NCI-H1092 (cell line): Measurements from ENCODE around the gene NUP88.
"Not testable (repeated sequence)": the region's sequence is repeated elsewhere in the genome, so short reads cannot be mapped to it uniquely, and the experiment has no call there.

Experiments
- DNase-seq: peaks from one replicate; lab custom pipeline; 2025; lab: John Stamatoyannopoulos, UW

NUP88 gene

DNA sequence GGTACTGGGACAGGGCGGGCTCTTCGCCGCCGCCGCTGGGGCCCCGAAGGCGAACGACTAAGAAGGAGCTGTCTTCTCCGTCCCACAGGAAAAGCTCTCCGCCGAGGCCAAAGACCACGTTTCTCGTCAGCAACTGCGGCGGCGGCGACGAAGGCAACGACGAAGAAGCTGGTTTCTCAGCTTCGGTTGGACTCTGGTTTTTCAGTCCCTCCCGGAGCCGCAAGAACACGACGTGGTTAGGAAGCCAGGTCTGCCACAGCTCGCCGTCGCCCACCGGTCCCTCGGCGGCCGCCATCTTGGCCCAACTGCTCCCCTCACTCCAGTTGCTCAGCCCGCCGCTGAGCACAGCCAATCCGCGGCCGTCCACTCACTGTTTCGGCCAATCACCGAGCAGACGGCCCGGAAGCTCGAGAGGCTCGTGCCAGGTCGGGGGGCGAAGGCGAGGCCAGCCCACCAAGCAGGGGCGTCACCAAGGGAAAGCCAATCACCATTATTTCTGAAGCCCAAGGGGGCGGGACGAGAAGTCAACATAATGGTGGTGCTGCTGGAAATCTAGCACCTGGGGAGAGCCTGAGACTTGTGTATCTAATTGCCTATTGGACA lies at the start of gene NUP88:
NUP88 (minus strand) TSS at position 307 of the 603 bp plus-strand sequence; CDS start at position 295, 12 bp downstream.
- DNase-seq: peak; percentile 94

DNA sequence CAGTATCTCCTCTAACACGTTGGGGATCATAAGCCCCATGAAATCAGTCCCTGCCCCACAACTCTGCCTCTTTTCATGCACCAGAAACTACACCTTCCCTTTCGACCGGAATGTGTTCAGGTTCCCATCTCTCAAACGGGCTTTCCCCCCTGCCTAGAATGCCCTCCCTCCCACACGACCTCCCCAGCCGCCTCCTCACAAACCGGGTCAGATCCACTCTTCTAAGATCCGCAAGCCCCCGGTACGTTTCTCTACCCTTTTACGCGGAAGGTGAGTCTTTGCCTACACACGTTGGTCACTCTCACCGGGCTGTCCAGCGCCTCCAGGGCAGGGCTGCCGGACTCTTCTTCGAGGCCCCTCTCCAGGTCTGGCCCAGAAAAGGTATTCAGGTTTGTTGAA lies 48.6 kb upstream of the NUP88 start:
- DNase-seq: no peak

DNA sequence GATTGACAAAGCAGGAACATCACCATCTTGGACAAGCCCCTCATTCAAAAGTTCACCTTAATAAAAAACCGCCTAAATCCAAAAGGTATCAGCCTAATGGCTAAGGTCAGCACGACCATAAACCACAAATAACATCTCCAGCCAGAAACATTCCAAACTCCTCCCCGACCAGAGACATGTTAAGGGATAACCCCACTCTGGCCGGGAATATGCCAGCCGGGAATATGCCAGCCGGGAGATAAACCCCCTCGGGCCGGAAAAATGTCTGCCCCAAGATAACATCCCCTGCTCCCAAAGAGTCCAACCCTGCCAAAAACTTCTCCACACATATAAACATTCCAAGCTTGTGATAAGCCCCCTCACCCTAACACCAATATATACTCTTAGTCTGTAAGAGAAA lies 48.0 kb upstream of the NUP88 start:
- DNase-seq: no peak

DNA sequence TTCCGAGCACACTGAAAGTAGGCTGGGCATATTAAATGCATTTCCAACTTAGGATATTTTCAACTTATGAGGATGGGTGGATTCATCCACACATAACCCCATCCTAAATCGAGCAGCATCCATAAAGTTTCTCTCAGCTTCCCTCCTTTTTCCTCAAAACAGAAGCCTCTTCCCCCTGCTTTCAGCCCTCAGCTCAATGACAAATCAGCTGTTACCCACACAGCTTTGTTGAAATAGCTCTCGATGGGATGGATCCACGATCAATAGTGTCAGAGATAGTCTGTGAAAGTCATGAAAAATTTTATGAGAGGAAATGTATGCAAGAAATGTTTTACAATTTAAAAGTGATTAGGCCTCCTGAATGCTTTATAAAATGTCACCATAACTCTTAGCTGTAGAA lies 46.8 kb upstream of the NUP88 start:
- DNase-seq: no peak

DNA sequence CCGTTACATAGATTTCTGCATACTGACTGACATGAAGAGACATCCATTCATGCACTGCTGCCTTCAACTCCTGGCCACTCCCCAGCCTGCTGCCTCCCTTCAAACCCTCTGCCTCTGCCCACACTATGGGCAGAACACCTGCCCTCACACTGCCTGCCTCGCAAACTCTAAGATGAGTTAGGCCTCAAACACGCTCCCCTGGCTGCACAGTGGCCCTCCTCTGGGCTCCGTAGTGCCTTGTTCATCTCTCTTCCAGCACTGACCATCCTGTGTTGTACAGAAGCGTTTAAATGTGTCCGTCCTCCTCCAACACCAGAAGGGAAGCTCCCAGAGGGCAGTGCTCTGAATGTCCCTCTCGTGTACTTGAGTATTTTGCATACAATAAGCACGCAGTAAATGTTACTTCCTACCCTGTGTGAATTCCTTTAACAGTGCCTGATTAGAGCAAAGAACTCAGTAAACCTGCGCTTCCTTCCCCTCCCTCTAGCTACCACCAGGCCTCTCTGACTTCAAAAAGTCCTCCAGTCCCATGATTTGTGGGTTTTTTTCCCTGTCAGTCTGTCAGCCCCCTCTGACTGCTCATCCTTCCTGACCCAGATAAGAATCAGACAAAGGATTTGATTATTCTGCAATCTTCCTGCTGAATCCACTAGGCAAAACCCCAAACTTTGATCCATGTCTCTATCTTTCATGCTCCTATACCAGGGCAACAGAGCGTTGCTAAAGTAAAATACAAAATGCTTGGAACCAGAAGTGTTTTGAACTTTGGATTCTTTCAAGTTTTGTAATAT lies 45.5 kb upstream of the NUP88 start:
- no peak for DNase-seq

DNA sequence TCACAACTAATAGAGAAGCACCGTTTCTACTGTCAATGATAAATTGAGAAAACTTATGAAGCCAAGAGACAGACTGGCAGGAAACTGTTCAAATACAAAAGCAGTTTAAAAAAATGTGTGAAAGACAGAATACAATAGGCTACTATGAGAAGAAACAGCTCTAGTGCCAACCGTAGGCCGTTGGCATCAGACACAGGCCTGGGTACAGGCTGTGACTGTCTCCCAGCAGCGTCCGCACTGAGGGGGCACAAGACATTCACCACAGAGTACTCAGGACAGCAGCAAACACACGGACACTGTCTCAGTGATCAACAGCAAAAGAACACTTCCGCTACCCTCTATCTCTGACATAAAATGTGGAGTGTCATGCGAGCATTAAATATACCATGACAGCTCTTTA lies 27.3 kb upstream of the NUP88 start:
- no peak for DNase-seq

DNA sequence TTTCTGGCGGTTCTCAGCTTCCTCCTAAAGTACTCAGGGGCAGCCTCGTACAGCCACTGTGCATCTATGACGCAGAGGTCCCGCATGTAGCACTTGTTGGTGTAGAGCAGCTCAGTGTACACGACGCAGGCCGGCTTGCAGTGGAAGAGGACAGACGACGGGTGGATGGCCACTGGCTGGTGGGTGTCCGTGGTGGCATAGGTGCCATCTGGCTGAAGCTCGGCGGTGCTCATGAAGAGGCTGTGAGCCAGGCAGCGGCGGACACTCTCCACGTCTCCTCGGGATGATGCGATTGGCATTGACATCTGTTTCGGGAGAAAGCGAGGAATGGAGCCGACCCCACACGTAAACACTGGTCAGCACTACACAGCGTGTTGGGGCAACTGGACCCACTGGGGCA lies 24.7 kb upstream of the NUP88 start:
- DNase-seq: no peak

DNA sequence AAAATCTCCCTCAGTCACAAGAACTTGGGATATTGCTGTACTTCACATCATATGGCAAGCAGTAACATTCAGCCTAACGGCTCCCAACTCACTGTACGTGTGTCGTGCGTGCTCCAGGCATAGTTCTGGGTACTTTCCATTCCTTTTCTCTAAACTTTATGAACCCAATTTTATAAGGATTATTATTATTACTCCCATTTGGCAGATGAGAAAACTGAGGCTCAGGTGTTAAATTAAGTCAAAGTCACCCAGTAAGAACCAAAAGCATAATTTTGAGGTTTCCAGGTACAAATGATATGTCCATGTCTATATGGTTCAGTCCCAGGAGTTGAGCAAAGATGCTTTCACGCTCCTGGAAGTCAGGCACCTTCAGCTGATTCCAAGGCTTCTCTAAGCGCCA lies 24.3 kb upstream of the NUP88 start:
- DNase-seq: no peak

DNA sequence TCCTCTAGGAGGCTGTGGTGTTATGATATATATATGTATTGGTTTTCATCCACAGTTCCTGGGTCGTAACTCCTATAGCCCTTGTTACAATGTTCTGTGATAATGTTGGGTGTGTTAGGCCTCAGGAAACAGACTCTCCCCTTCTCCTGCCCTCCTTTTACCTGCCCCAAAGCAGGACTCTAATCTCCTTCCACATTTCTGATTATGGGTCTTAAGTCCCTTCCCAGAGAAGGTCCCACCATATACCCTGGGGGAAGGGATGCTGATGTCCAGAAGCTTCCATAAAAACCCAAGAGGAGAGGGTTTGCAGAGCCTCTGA lies 19.9 kb upstream of the NUP88 start:
- DNase-seq: no peak

DNA sequence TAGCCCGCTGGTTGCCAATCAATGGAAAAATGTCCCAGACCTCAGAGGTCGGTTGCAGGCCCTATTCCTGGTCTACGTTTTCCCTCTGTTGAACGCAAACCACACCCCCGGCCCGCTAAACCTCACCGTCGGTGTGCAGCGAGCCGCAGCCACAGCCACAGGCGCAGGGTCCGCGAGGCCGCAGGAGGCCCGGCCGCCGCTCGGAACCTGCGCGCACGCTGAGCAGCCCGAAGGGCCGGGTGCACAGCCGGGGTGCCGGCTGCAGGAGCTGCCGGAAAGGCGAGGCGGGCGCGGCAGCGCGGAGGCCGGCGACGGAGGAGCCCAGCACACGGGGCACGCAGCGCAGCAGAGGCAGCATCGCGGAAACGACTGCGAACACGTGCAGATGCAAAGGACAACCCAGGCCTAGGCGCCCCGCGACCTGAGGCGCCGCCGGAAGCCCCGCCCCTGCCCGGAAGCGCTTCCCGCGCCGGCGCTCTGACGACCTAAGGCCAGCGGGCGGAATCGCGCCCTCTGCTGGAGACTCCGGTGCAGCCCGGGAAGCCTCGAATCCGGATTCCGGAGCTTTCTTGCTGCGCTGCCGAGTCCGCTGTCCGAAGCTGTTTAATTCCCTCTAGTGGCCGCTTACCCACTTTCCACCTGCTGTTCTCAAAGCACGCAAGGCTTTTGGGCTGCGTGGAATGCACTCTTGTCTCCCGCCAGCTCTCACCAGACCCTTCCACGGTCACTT lies 19.4 kb upstream of the NUP88 start, which contains the start of gene C1QBP:
C1QBP (minus strand) TSS at position 440 of the 730 bp plus-strand sequence; CDS start at position 358, 82 bp downstream.
- peak; percentile 82 for DNase-seq

DNA sequence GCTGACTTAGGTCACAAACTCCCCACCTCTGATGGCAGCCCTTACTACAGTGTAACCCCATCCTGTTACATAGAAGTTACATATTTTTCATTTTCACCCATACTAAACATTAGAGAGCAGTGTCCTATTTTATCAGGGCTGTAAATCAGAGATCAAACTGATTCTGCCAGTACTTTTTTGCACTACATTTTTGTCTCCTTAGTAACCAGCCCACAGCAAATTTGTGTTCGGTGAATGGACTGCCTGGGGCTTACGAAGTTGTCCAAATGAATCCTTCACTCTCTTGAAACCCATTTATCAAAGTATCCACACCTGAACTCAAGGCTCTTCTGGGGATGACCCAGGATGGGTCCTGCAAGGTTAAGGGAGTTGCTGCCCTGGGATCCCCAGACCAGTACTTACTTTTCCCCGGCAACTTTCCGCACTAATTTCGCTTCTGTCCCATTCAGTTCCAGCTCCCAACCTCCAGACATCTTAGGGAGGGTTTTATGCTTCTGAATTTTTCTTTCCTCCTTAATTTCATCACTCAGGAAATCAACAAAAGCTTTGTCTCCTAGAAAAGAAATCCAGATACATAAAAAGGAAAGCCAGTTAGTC lies 18.4 kb upstream of the NUP88 start:
- DNase-seq: no peak

DNA sequence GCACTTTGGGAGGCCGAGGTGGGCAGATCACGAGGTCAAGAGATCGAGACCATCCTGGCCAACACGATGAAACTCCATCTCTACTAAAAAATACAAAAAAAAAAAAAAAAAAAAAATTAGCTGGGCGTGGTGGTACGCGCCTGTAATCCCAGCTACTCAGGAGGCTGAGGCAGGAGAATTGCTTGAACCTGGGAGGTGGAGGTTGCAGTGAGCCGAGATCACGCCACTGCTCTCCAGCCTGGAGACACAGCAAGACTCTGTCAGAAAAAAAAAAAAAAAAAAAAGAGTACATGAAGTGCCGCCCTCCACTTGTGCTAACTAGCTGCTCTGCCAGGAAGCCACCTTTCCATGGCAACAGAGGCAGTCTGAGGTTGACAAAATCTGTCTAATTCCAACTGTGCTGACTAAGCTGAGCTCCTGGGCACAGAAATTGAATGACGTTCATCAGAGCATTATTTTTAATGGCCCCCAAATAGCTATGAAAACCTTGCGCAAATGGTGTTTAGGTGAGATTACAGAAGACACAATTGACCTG lies 16.4 kb upstream of the NUP88 start:
- DNase-seq: not testable (repeated sequence)

DNA sequence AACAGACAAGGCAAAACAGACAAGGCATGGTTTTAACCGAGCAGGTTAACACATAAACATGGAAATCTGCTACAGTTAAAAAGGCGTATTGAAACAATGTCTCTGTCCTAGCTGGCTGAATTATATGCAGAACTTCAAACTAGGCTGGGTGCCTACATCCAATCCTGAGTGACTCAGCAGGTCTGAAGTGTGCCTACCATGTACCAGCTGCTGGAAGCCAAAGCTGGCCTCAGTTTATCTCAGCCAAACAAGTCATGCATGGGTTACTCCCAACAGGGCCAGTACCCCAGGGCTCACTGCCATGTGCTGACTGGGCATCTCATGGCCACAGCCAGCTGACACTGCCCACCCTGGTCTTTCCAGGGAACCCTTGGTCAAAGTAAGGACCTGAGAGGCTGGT lies 15.5 kb upstream of the NUP88 start:
- DNase-seq: no peak

DNA sequence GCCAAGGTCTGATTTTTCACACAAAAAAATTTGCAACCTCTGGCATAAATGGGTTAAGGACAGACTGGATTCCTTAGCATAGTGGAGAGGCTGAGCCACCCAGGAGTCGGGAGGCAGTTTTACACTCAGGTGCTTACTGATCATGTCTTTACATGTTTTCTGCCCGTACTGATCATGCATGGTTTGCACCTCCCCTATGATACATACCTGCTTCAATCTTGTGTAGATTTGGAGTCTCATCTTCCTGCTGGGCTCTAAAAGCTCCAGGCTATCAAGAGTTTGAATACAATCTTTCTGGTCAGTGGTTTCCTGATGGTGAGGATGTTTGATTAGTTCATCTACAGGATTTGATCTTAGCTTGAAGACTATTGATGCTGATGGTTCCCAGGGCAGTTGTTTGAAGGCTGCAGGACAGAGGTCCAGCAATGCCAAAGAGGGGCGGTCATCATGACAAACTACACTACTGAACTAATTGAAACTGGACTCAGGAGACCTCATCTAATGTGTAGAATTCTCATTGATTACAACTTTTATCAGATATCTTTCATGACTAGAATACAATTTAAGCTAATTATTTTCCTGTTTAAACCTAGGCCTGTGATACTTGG lies 12.6 kb upstream of the NUP88 start:
- DNase-seq: no peak

DNA sequence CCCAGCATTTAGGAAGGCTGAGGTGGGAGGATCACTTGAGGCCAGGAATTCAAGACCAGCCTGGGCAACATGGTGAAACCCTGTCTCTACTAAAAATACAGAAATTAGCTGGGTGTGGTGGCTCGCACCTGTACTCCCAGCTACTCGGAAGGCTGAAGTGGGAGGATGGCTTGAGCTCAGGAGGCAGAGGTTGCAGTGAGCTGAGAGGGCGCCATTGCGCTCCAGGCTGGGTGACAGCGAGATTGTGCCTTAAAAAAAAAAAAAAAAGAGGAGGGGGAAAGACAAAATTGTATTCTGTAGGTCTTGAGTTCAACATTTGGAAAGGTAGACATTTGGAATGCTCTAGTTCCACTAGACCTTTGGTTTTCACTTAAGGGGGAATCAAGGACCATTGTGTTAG lies 11.8 kb upstream of the NUP88 start:
- DNase-seq: not testable (repeated sequence)

DNA sequence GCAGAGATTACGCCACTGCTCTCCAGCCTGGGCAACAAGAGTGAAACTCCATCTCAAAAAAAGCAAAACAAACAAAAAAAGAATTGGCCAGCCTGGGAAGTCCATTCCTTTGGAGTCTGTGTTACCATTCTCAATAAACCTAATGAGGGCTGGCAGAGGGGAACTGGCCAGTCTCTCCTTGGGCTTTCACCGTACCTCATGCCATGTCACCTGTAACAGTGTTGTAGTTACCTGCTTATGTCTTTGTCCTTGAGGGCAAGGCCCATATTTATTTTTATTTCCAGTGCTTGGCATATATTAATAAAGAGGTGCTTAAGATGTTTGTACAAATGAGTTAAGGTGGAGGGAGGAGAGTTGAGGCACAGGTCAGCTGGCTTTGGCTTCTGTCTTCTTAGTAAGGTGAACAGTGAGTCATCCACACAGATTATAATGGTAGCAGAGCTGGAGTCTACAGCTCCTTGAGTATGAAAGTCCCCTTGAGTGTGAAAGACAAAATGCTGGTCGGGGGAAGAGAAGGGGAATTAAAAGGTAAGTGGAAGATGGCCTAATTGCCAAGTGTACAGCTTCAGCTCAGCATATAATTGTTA lies 11.0 kb upstream of the NUP88 start:
- no peak for DNase-seq

DNA sequence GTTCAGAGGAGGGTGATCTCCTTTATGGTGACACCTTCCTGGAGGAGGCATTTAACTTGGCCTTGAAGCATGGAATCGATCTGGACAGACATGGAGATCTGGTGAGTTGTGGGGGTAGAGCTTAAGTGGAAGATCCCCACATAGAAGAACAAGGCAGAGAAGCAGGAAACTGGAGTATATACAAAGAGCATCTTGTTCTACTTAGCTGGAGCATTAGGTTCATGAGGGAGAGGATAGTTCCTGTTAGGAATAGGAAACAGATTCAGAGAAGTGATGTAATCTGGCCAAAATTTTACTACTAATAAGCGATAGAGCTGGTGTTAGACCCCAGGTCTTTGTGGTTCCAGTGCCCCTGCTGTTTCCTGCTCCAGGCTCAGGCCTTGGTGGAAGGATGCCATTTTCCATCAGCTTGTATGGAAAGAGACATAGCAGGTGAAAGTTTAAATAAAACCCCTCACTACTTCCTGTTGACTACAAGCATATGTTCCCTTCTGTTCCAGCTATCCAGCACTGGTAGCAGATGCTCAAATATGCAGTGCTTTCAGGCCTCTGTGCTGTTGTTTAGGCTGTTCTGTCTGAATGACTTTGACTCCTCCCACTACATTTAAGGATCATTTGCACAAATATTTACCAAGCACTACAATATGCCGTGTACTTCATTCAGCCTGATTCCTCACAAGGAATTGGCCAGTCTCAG lies 9.9 kb upstream of the NUP88 start:
- DNase-seq: no peak

DNA sequence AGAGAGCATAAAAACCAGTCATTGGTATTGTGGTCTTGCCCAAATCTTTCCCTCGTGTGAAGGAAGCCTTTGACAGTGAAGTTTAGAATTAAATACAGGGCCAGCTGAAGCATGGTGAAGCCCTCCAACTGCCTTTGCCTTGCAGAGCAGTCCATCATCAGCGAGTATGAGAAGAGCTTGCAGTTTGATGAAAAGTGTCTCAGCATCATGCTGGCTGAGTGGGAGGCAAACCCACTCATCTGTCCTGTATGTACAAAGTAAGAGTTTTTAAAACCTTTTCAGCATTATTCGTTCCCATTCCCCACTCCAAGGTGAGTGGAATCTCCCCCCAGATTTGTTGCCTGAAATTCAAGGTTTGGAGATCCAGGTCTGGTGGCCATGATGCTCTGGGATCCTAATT lies 6.4 kb upstream of the NUP88 start:
- no peak for DNase-seq

DNA sequence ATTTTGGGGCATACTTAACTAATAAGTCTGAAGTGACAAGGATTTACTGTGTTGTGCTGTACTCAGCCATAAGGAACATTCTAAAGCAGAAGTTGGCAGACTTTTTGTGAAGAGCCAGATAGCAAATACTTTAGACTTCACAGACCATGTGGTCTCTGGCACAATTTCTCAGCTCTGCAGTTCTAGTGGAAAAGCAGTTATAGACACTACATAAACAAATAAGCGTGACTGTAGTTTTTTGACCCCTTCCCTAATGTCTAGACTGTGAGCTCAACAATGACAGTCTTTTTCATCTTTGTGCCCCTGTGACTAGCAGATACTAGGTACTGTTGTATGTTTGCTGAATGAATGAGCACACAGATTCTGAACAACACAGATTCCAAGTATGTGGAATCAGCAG lies 5.4 kb upstream of the NUP88 start:
- no peak for DNase-seq

DNA sequence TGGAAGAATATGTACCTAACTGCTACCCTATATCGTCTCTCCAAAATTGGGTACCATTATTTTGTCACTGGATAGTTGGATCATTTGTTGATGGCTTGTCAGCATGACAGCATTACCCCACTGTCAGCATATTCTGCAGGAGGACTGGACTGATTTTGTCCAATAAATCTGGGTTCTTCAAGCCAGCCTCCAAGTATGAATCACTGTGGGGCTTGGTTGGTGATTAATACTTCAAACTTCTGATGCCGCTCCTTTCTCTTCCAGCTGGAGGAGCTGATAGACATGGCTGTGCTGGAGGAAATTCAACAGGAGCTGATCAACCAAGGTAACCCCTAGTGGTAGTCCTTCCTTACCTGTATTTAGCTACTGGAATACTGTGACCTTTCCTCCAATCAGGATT lies 3.0 kb upstream of the NUP88 start:
- no peak for DNase-seq
